Panc1 (cell line): ENCODE results near the gene SKIC2. TPM values are rescaled to one million over a fixed set of nuclear protein-coding genes. Genes with fewer than 3 reads are reported as not detected.

Source experiments
- ATAC-seq: fragments of 200-7000 bp; cut with Tn5 transposase; 2 replicates; pipeline ENCODE4 v1.9.1; 2020; ENCODE audit warnings: mild to moderate bottlenecking, moderate library complexity
- BruUV-seq: library from RNA; stranded (reverse); fragments of 400-500 nt; replicated peaks from 2 replicates; lab custom pipeline; 2021; lab: Mats Ljungman, UMichigan
- CTCF ChIA-PET: fragments of 300-600 bp; sonication (Branson Sonifier 250); formaldehyde crosslinking; loops from one replicate; lab custom pipeline; 2022; ENCODE audit warnings: antibody characterized with exemption; lab: Charles Lee
- POLR2A ChIA-PET: fragments of 300-600 bp; sonication (Branson Sonifier 250); formaldehyde crosslinking; loops from one replicate; lab custom pipeline; 2022; ENCODE audit warnings: antibody characterized with exemption; lab: Charles Lee
- DNase-seq: peaks from one replicate; pipeline ENCODE4 v3.0.0-alpha.2; 2010; ENCODE audit warnings: low read depth, low spot score
- H3K27ac ChIP-seq: 2 replicates; pipeline ENCODE4 v1.5.1; 2011; ENCODE audit warnings: mild to moderate bottlenecking, low read length, inconsistent platforms
- H3K27me3 ChIP-seq: fragments of 200-500 bp; sonication (Bioruptor generic); 2 replicates; pipeline ENCODE4 v1.6.0; 2014; ENCODE audit warnings: low read length, inconsistent platforms; ENCODE audit not compliant: control insufficient read depth, insufficient read depth
- H3K36me3 ChIP-seq: fragments of 200-500 bp; sonication (Bioruptor generic); 2 replicates; pipeline ENCODE4 v1.5.1; 2014; ENCODE audit warnings: inconsistent platforms, mild to moderate bottlenecking, low read length, moderate library complexity; ENCODE audit not compliant: control insufficient read depth, insufficient read depth
- H3K4me1 ChIP-seq: 2 replicates; pipeline ENCODE4 v1.5.1; 2011; ENCODE audit warnings: inconsistent platforms, mild to moderate bottlenecking, low read length, moderate library complexity; ENCODE audit not compliant: control insufficient read depth, insufficient read depth
- H3K4me3 ChIP-seq, 2 experiments: 2 replicates each; pipeline ENCODE4 v1.5.1; 2011 to 2012; ENCODE audit warnings: low read depth in 2 of 2, low read length in 2 of 2, mild to moderate bottlenecking in 2 of 2, inconsistent platforms in 1 of 2, moderate library complexity in 1 of 2
- H3K9me3 ChIP-seq: fragments of 200-500 bp; sonication (Bioruptor generic); 2 replicates; pipeline ENCODE4 v1.5.1; 2014; ENCODE audit warnings: low read depth, mild to moderate bottlenecking, inconsistent platforms, low read length, moderate library complexity; ENCODE audit not compliant: control insufficient read depth, insufficient read depth
- CTCF ChIP-seq: fragments of 450-650 bp; IDR thresholded peaks from 2 replicates; pipeline ENCODE4 v1.5.1; 2017; ENCODE audit warnings: mild to moderate bottlenecking
- POLR2AphosphoS5 ChIP-seq: IDR thresholded peaks from 2 replicates; pipeline ENCODE4 v1.6.1; 2012; ENCODE audit warnings: mild to moderate bottlenecking, low read depth, low read length, moderate library complexity
- SIN3A ChIP-seq: IDR thresholded peaks from 2 replicates; pipeline ENCODE4 v1.6.1; 2012; ENCODE audit warnings: low read depth, mild to moderate bottlenecking, low read length, moderate library complexity, borderline replicate concordance; ENCODE audit not compliant: insufficient read depth
- TCF7L2 ChIP-seq: IDR thresholded peaks from 2 replicates; pipeline ENCODE4 v1.6.1; 2011; ENCODE audit warnings: mild to moderate bottlenecking, low read depth, low read length, inconsistent platforms
- in situ Hi-C: cut with HindIII; loops from 2 replicates; pipeline ENCODE4 v1.10.0; 2016; ENCODE audit warnings: low sequenced_read_pairs, low pct_unique_long_range_greater_than_20kb
- intact Hi-C: fragments of 100-400 bp; cut with micrococcal nuclease; formaldehyde crosslinking; loops from one replicate; pipeline ENCODE4 v1.10.0; 2022; ENCODE audit not compliant: unreplicated experiment
- total RNA-seq: library from RNA; stranded (reverse); gene quantifications from one replicate; pipeline ENCODE4 v1.2.1, GENCODE V29; 2021; ENCODE audit not compliant: unreplicated experiment
- TF ChIP-seq, protein P1 (sequence below), 2 experiments: IDR thresholded peaks; 2 replicates each; pipeline ENCODE4 v1.6.1; 2011 to 2012; ENCODE audit warnings: low read depth in 2 of 2, control low read depth in 1 of 2, low read length in 1 of 2, mild to moderate bottlenecking in 1 of 2, moderate library complexity in 1 of 2; ENCODE audit not compliant: insufficient read depth in 1 of 2

Gene SKIC2
- total RNA-seq, 1 experiment from 2014 or later: 121 TPM

GRCh38 chr6:31911826-31912585, 47.0 kb upstream of the SKIC2 start:
- BruUV-seq: no TSS peak
- ATAC-seq (no peak), DNase-seq (no peak)
- TF ChIP-seq, protein P1, sequence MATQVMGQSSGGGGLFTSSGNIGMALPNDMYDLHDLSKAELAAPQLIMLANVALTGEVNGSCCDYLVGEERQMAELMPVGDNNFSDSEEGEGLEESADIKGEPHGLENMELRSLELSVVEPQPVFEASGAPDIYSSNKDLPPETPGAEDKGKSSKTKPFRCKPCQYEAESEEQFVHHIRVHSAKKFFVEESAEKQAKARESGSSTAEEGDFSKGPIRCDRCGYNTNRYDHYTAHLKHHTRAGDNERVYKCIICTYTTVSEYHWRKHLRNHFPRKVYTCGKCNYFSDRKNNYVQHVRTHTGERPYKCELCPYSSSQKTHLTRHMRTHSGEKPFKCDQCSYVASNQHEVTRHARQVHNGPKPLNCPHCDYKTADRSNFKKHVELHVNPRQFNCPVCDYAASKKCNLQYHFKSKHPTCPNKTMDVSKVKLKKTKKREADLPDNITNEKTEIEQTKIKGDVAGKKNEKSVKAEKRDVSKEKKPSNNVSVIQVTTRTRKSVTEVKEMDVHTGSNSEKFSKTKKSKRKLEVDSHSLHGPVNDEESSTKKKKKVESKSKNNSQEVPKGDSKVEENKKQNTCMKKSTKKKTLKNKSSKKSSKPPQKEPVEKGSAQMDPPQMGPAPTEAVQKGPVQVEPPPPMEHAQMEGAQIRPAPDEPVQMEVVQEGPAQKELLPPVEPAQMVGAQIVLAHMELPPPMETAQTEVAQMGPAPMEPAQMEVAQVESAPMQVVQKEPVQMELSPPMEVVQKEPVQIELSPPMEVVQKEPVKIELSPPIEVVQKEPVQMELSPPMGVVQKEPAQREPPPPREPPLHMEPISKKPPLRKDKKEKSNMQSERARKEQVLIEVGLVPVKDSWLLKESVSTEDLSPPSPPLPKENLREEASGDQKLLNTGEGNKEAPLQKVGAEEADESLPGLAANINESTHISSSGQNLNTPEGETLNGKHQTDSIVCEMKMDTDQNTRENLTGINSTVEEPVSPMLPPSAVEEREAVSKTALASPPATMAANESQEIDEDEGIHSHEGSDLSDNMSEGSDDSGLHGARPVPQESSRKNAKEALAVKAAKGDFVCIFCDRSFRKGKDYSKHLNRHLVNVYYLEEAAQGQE (IDR thresholded peaks at IDR 0.05; ENCODE audit: insufficient read depth in 1 of 2, low read depth in 2 of 2, low read length in 1 of 2): no peak
- TF ChIP-seq POLR2AphosphoS5: no peak
- TF ChIP-seq TCF7L2: no peak
- TF ChIP-seq CTCF: no peak
- no peak for TF ChIP-seq SIN3A
- in situ Hi-C loops (no loop called here), intact Hi-C loops (no loop called here)
- ChIA-PET CTCF (no interaction called here), POLR2A (no interaction called here)
- Histone ChIP-seq H3K4me3 (no peak overlapping the region), H3K4me1 (peaks cover 4% of the 10 kb centered on the region; the same call in 1 of the 2 replicates), H3K9me3 (no peaks in the 10 kb centered on the region), H3K27me3 (no peaks in the 10 kb centered on the region), H3K27ac (no peak overlapping the region), H3K36me3 (no peaks in the 10 kb centered on the region)

- ATAC-seq (no peak), DNase-seq (no peak)
- H3K9me3 ChIP-seq: no peaks in the 10 kb centered on the region
- no peak overlapping the region for H3K4me3 ChIP-seq
- H3K36me3 ChIP-seq: no peaks in the 10 kb centered on the region
- no peaks in the 10 kb centered on the region for H3K27me3 ChIP-seq
- BruUV-seq: no TSS peak
- no peaks in the 10 kb centered on the region for H3K4me1 ChIP-seq
- intact Hi-C loops (no loop called here), in situ Hi-C loops (no loop called here)
- POLR2A ChIA-PET: interaction anchor here (0.6 kb wide), 1 partner anchor 44 kb away, joined by 3 read pairs; no protein-coding TSS in a partner anchor
- CTCF ChIA-PET: no interaction called here
- TF ChIP-seq CTCF (no peak), TCF7L2 (no peak), SIN3A (no peak), POLR2AphosphoS5 (no peak)
- TF ChIP-seq, protein P1 (IDR thresholded peaks at IDR 0.05; ENCODE audit: insufficient read depth in 1 of 2, low read depth in 2 of 2, low read length in 1 of 2): no peak
- no peak overlapping the region for H3K27ac ChIP-seq
Observed at GRCh38 chr6:31915351-31915750, 43.6 kb upstream of the SKIC2 start.
